ENCODE measurements around the gene EPHA1.
"Not testable (repeated sequence)": the region's sequence is repeated elsewhere in the genome, so short reads cannot be mapped to it uniquely, and the experiment has no call there.

Gene EPHA1

GRCh38 chr7:143393267-143394041 is 15.2 kb downstream of the EPHA1 start:
- Histone ChIP-seq H3K27ac (ENCODE audit: low read depth, low read length, severe bottlenecking) (no peak overlapping the region), H3K4me1 (ENCODE audit: control insufficient read depth, insufficient read depth, low read length, poor library complexity, severe bottlenecking) (peaks cover 30% of the 10 kb centered on the region)
- WGBS, 2 experiments (ENCODE audit: insufficient coverage in 2 of 2), result 92 to 94% methylated on average over 9 to 13 of the region's 14 CpGs

GRCh38 chr7:143392875-143393266 is 15.8 kb downstream of the EPHA1 start:
- Histone ChIP-seq H3K4me3 (ENCODE audit: extremely low read depth, insufficient read depth, low read length, poor library complexity, severe bottlenecking) (no peak overlapping the region), H3K9me3 (ENCODE audit: control insufficient read depth, low read length) (no peaks in the 10 kb centered on the region), H3K4me1 (ENCODE audit: control insufficient read depth, insufficient read depth, low read length, poor library complexity, severe bottlenecking) (peaks cover 34% of the 10 kb centered on the region), H3K36me3 (ENCODE audit: control insufficient read depth, insufficient read depth, low read length) (peaks cover 45% of the 10 kb centered on the region), H3K27ac (ENCODE audit: low read depth, low read length, severe bottlenecking) (no peak overlapping the region)
- WGBS, 2 experiments (ENCODE audit: insufficient coverage in 2 of 2), result 95 to 98% methylated on average over 6 of the region's 6 CpGs

More at GRCh38 chr7:143393267-143394041, 15.2 kb downstream of the EPHA1 start:
- no peak overlapping the region for H3K4me3 ChIP-seq (ENCODE audit: extremely low read depth, insufficient read depth, low read length, poor library complexity, severe bottlenecking)
- peaks cover 39% of the 10 kb centered on the region for H3K36me3 ChIP-seq (ENCODE audit: control insufficient read depth, insufficient read depth, low read length)
- H3K9me3 ChIP-seq (ENCODE audit: control insufficient read depth, low read length), result no peaks in the 10 kb centered on the region

- Histone ChIP-seq H3K27ac (ENCODE audit: low read depth, low read length, severe bottlenecking) (peak overlapping the region; percentile 49), H3K36me3 (ENCODE audit: control insufficient read depth, insufficient read depth, low read length) (peaks cover 50% of the 10 kb centered on the region), H3K4me1 (ENCODE audit: control insufficient read depth, insufficient read depth, low read length, poor library complexity, severe bottlenecking) (peaks cover 37% of the 10 kb centered on the region)
- H3K9me3 ChIP-seq (ENCODE audit: control insufficient read depth, low read length); H3K4me3 ChIP-seq (ENCODE audit: extremely low read depth, insufficient read depth, low read length, poor library complexity, severe bottlenecking): not testable (repeated sequence)
- 77 to 94% methylated on average over 3 to 6 of the region's 8 CpGs for WGBS, 2 experiments (ENCODE audit: insufficient coverage in 2 of 2)
These were observed 16.2 kb downstream of the EPHA1 start for GRCh38 chr7:143392427-143392826.

- 89 to 94% methylated on average over 21 to 24 of the region's 24 CpGs for WGBS, 2 experiments (ENCODE audit: insufficient coverage in 2 of 2)
- H3K27ac ChIP-seq (ENCODE audit: low read depth, low read length, severe bottlenecking), result peak overlapping the region; percentile 49
- peaks cover 56% of the 10 kb centered on the region for H3K36me3 ChIP-seq (ENCODE audit: control insufficient read depth, insufficient read depth, low read length)
- H3K9me3 ChIP-seq (ENCODE audit: control insufficient read depth, low read length), result no peaks in the 10 kb centered on the region
- H3K4me1 ChIP-seq (ENCODE audit: control insufficient read depth, insufficient read depth, low read length, poor library complexity, severe bottlenecking), result peaks cover 44% of the 10 kb centered on the region
- no peak overlapping the region for H3K4me3 ChIP-seq (ENCODE audit: extremely low read depth, insufficient read depth, low read length, poor library complexity, severe bottlenecking)
These were observed 16.9 kb downstream of the EPHA1 start for GRCh38 chr7:143391462-143392404.

GRCh38 chr7:143390773-143391317 is 17.8 kb downstream of the EPHA1 start:
- Histone ChIP-seq H3K4me1 (ENCODE audit: control insufficient read depth, insufficient read depth, low read length, poor library complexity, severe bottlenecking) (peaks cover 52% of the 10 kb centered on the region), H3K27ac (ENCODE audit: low read depth, low read length, severe bottlenecking) (no peak overlapping the region), H3K9me3 (ENCODE audit: control insufficient read depth, low read length) (no peaks in the 10 kb centered on the region), H3K36me3 (ENCODE audit: control insufficient read depth, insufficient read depth, low read length) (peaks cover 65% of the 10 kb centered on the region), H3K4me3 (ENCODE audit: extremely low read depth, insufficient read depth, low read length, poor library complexity, severe bottlenecking) (no peak overlapping the region)
- WGBS, 2 experiments (ENCODE audit: insufficient coverage in 2 of 2), result 93 to 98% methylated on average over 5 to 8 of the region's 9 CpGs

GRCh38 chr7:143390104-143390772 is 18.4 kb downstream of the EPHA1 start:
- Histone ChIP-seq H3K27ac (ENCODE audit: low read depth, low read length, severe bottlenecking) (no peak overlapping the region), H3K4me1 (ENCODE audit: control insufficient read depth, insufficient read depth, low read length, poor library complexity, severe bottlenecking) (peaks cover 54% of the 10 kb centered on the region), H3K4me3 (ENCODE audit: extremely low read depth, insufficient read depth, low read length, poor library complexity, severe bottlenecking) (no peak overlapping the region), H3K9me3 (ENCODE audit: control insufficient read depth, low read length) (no peaks in the 10 kb centered on the region), H3K36me3 (ENCODE audit: control insufficient read depth, insufficient read depth, low read length) (peaks cover 71% of the 10 kb centered on the region)
- WGBS, 2 experiments (ENCODE audit: insufficient coverage in 2 of 2), result 90 to 92% methylated on average over 6 to 9 of the region's 10 CpGs

- H3K27ac ChIP-seq (ENCODE audit: low read depth, low read length, severe bottlenecking), result no peak overlapping the region
- H3K4me3 ChIP-seq (ENCODE audit: extremely low read depth, insufficient read depth, low read length, poor library complexity, severe bottlenecking), result no peak overlapping the region
- 92 to 96% methylated on average over 13 of the region's 15 CpGs for WGBS, 2 experiments (ENCODE audit: insufficient coverage in 2 of 2)
- H3K4me1 ChIP-seq (ENCODE audit: control insufficient read depth, insufficient read depth, low read length, poor library complexity, severe bottlenecking), result peaks cover 61% of the 10 kb centered on the region
- H3K36me3 ChIP-seq (ENCODE audit: control insufficient read depth, insufficient read depth, low read length), result peaks cover 78% of the 10 kb centered on the region
- no peaks in the 10 kb centered on the region for H3K9me3 ChIP-seq (ENCODE audit: control insufficient read depth, low read length)
These were observed 19.1 kb downstream of the EPHA1 start for GRCh38 chr7:143389316-143390103.

- H3K36me3 ChIP-seq (ENCODE audit: control insufficient read depth, insufficient read depth, low read length), result peaks cover 88% of the 10 kb centered on the region
- 95 to 96% methylated on average over 25 to 28 of the region's 28 CpGs for WGBS, 2 experiments (ENCODE audit: insufficient coverage in 2 of 2)
- H3K27ac ChIP-seq (ENCODE audit: low read depth, low read length, severe bottlenecking), result no peak overlapping the region
- H3K4me1 ChIP-seq (ENCODE audit: control insufficient read depth, insufficient read depth, low read length, poor library complexity, severe bottlenecking), result peaks cover 68% of the 10 kb centered on the region
- no peaks in the 10 kb centered on the region for H3K9me3 ChIP-seq (ENCODE audit: control insufficient read depth, low read length)
- no peak overlapping the region for H3K4me3 ChIP-seq (ENCODE audit: extremely low read depth, insufficient read depth, low read length, poor library complexity, severe bottlenecking)
These were observed 20.1 kb downstream of the EPHA1 start for GRCh38 chr7:143388491-143389101.

- Histone ChIP-seq H3K27ac (ENCODE audit: low read depth, low read length, severe bottlenecking) (no peak overlapping the region), H3K4me1 (ENCODE audit: control insufficient read depth, insufficient read depth, low read length, poor library complexity, severe bottlenecking) (peaks cover 72% of the 10 kb centered on the region), H3K36me3 (ENCODE audit: control insufficient read depth, insufficient read depth, low read length) (peaks cover 93% of the 10 kb centered on the region), H3K9me3 (ENCODE audit: control insufficient read depth, low read length) (no peaks in the 10 kb centered on the region), H3K4me3 (ENCODE audit: extremely low read depth, insufficient read depth, low read length, poor library complexity, severe bottlenecking) (no peak overlapping the region)
- WGBS, 2 experiments (ENCODE audit: insufficient coverage in 2 of 2), result 89 to 94% methylated on average over 9 of the region's 10 CpGs
These were observed 20.6 kb downstream of the EPHA1 start for GRCh38 chr7:143388051-143388450.
